NCI-H748 (cell line): Measurements from ENCODE around the gene TEX44.
A peak's percentile ranks its signal among the peaks of the same experiment; 100 is the strongest.
"Not testable (repeated sequence)": the region's sequence is repeated elsewhere in the genome, so short reads cannot be mapped to it uniquely, and the experiment has no call there.

Experiments used
- DNase-seq: peaks from one replicate; lab custom pipeline; 2025; ENCODE audit not compliant: unreplicated experiment; lab: John Stamatoyannopoulos, UW

The TEX44 gene

DNA sequence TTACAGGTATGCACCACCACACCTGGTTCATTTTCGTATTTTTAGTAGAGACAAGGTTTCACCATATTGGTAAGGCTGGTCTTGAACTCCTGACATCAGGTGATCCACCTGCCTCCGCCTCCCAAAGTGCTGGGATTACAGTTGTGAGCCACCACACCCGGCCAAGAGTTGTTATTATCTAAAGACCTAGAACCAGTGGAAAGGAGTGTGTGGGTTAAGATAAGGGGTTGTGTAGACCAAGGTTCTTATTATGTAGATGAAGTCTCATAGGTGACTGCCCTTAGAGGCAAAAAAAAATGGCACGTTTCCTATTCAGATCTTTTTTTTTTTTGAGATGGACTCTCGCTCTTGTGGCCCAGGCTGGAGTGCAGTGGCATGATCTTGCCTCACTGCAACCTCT, 21.7 kb upstream of the TEX44 start:
- not testable (repeated sequence) for DNase-seq

- no peak for DNase-seq
Observed at GRCh38 chr2:231571661-231572191, 20.9 kb upstream of the TEX44 start.

DNA sequence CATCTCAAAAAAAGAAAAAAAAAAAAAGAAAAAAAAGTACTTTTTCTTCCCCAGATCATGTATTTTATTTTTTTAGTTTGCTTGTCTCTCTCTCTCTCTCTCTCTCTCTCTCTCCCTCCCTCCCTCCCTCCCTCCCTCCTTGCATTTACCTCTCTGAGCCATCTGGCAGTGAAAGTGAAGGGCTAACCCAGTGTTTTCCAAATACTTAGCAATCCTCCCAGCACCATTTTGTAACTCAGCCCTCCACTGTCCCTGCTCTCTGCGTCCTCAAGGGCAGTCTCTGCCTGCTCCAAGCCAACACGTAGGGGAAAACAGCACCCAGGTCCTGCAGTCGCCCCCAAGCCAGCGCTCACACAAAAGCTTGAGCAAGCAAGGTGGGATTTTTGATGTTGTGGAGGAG, 19.6 kb upstream of the TEX44 start:
- DNase-seq = no peak

GRCh38 chr2:231573698-231574421, 18.8 kb upstream of the TEX44 start:
- DNase-seq = no peak

DNA sequence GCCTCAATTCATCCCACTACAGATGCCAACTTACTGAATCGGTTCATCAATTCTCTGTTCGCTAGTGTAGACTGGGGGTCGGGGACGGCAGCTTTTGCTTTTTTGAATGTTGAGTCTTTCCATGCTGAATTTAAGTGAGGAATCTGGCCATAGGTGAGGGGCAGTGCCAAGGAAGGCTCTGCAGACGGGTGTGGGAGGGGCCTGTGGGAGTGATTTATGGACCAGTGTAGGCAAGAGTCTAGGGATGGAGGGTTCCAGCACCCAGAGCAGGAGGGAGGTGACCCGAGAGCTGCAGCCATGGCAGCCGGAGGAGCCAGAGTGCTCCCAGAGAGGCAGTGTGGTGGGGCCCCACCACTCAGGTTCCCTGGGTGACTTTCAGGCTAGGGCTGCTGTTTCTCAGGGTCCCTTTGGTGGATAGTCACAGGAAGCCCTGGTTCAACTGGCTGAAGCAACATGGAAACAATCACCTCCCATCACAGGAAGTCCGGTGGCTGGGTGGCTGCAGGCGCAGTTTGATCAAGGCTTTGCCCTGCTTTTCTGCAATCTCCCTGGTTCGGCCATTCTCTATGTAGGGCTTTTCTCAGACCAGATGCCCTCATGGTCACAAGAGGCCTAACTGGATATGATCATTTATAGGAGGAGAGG, 16.9 kb upstream of the TEX44 start:
- DNase-seq = no peak

DNA sequence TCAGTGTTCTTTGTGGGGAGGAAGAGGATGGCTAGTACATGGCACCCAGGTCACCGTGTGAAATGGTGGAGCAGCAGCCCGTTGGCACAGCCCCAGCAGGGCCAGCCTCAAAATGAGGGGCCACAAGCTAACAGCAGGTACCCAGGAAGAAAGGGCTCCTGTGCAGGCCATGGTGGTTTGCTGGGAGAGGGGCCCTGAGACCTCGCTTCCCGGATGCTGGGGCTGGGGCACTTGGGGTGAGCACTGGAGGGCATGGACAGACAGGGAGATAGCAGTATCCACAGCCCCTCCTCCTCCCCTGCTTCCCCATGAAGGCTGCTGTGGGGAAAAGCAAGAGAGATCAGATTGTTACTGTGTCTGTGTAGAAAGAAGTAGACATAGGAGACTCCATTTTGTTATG, 16.2 kb upstream of the TEX44 start:
- DNase-seq = no peak

- DNase-seq = not testable (repeated sequence)
Observed at GRCh38 chr2:231578655-231579054, 14.0 kb upstream of the TEX44 start.

- DNase-seq = no peak
Observed at GRCh38 chr2:231579560-231579959, 13.1 kb upstream of the TEX44 start.

GRCh38 chr2:231581328-231581727, 11.3 kb upstream of the TEX44 start:
- no peak for DNase-seq

DNA sequence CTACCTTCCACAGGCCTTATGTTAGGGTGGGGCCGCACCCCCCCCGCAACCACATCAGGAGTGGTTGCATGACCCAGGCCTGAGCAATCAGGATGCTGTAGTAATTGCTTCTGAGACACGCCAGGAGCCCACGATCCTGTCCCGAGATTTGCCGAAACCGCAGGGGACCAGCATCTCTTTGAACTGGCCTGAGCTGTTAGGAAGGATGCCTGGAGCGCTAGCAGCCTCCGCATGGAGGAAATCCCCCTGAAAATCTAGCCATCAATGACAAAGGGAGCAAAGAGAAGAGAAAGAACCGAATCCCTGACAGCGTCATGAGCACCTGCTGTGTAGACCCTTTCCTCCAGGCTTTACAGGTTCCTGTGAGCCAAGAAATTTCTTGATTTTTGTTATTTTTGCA, 8.7 kb upstream of the TEX44 start:
- no peak for DNase-seq

GRCh38 chr2:231587744-231588143, 4.9 kb upstream of the TEX44 start:
- not testable (repeated sequence) for DNase-seq

DNA sequence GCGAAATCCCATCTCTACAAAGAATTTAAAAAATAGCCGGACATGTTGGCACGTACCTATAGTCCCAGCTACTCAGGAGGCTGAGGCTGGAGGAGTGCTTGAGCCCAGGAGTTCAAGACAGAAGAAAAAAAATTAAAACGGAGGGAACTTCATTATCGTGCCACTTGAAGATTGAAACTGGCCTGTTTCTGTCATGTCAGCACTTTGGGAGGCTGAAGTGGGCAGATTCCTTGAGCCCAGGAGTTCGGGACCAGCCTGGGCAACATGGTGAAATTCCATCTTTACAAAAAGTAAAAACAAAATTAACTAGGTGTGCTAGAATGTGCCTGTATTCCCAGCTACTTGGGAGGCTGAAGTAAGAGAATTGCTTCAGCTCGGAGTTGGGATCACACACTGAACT, 3.0 kb upstream of the TEX44 start:
- DNase-seq = no peak

DNA sequence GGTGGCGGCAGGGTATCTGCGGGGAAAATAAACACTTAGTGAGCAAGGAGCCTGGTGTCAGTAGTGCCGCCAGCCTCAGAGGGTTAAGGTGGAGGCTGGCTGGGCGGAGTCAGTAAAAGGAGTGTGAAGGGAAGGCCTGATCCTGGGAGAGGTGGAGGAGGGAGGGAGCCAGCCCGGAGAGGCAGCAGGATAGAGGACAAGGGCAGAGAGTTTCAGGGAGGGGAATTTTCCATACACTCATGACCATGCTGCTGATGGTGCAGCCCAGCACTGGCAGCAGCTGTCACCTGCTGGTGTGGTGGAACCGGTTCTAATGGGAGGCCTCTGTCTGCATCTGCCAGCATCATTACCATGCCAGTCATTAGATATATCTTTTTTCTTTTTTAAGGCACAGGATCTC, 2.0 kb upstream of the TEX44 start:
- DNase-seq = peak; percentile 20

- no peak for DNase-seq
Observed at GRCh38 chr2:231593666-231594065, 1.0 kb downstream of the TEX44 start.

- no peak for DNase-seq
Observed at GRCh38 chr2:231597014-231597611, 4.4 kb downstream of the TEX44 start.

- DNase-seq = no peak
Observed at GRCh38 chr2:231597627-231598026, 5.0 kb downstream of the TEX44 start.

GRCh38 chr2:231600619-231601355, 8.1 kb downstream of the TEX44 start:
- no peak for DNase-seq

GRCh38 chr2:231601356-231602229, 8.9 kb downstream of the TEX44 start:
- DNase-seq = peak; percentile 80

DNA sequence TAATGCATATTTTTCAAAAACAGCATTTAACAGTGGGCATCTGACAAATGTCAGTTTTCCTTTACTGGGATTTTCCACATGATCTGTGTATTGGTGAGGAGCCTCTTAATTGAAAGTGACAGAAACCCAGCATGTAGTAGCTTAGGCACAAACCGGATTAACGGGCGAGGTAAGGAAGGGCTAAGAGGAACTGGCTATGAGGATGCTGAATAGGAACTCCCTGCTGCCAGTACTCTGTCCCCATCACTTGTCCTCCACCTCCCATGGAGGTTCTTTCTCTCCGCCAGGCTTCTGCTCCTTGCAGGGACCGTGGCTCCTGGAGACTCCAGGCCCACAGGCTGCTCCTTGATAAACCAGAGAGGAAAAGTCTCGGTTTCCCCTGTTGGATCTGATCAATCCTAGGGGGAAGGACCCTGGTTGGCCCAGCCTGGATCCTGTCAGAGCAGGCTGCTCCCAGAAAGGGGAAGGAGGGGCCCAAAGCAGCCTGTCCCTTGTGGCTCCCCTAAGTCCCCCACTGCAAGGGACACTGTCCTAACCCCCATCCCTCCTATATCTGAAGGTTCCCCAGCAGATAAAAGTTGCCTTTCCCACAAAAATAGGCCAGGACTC, 10.3 kb downstream of the TEX44 start:
- no peak for DNase-seq

GRCh38 chr2:231604101-231604684, 11.5 kb downstream of the TEX44 start:
- DNase-seq = peak; percentile 79
